ENCODE measurements around the gene BACH1.

Gene BACH1

GRCh38 chr21:29385934-29386520 lies 87.3 kb downstream of the BACH1 start:
- DNase-seq = no peak

DNA sequence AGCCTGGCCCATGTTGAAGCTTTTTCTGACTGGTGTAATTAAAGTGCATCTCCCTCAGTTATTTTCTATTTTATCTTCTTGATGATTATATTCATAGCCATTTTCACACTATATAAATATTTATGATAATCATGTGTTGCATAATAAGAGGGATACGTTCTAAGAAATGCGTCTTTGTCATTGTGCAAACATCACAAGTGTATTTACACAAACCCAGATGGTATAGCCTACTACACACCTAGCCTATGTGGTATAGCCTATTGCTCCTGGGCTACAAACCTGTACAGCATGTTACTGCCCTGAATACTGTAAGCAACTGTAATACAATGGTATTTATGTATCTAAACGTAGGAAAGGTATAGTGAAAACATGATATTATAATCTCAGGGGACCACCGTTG lies 88.1 kb downstream of the BACH1 start:
- no peak for DNase-seq

- DNase-seq = no peak
Observed at GRCh38 chr21:29387598-29387997, 88.9 kb downstream of the BACH1 start.

DNA sequence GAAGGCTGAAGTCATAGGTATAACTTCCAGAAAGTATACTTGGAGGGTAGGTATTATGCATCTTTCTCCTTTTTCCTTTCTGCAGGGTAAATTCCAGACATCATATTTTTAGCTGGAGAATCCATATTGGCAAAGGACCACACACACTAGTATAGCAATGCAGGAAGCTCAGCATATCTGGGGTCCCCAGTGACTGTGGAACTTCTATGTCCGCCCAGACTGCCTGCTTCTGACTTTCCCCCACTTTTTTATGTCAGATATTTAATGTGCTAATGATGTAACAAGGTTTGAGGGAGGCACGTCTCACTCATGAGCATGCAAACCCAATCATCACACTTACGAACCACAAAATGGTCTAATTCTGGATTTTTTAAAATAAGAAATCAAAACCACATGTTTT lies 90.4 kb downstream of the BACH1 start:
- no peak for DNase-seq

DNA sequence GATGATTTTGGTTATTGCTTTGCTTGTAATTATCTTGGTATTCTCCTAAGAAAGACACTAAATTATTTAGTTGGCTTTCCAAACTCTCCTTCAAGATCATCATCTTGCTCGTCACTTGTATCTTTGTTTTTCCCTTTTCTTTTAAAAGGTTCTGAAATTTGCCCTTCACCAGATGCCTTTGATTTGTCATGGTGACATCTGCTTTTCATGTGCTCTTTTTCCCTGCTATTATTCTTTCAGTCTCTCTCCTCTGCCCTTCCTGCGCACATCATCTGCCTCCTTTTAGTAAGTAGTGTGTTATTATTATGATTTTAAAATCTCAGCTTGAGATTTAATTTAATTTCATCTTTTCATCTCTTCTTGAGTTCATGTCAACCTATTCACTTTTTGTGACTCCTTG lies 92.1 kb downstream of the BACH1 start:
- DNase-seq = no peak

DNA sequence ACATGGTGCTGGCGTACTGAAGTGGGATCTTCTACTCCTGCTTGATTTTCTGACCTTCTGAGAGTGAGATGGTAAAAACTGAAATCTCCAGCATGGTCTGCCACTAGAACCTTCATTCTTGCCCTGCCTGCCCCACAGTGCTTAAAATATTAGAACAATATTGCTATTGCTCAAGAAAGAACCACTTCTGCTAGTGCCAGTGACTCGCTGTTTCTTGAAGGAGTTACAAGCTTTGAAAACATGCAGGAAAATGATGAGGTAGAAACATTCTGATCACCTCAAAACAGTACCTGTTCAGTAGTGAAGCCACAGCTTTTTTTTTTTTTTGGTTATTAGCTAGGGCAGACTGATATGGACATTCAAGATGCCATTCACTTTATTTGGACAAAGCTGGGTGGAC lies 95.3 kb downstream of the BACH1 start:
- no peak for DNase-seq
